HEK293 (cell line): Measurements from ENCODE around the gene PSEN2.

ENCODE experiments used
- BCL6B ChIP-seq: fragments of 450-650 bp; formaldehyde crosslinking; IDR thresholded peaks from 2 replicates; pipeline ENCODE4 v1.5.1; 2017; ENCODE audit warnings: missing biosample characterization, missing genetic modification characterization
- GLIS2 ChIP-seq: fragments of 450-650 bp; formaldehyde crosslinking; IDR thresholded peaks from 2 replicates; pipeline ENCODE4 v1.5.1; 2016; ENCODE audit warnings: missing biosample characterization, missing genetic modification characterization
- PBX3 ChIP-seq: sonication (generic); formaldehyde crosslinking; IDR thresholded peaks from 2 replicates; pipeline ENCODE4 v1.8.1; 2022; ENCODE audit warnings: mild to moderate bottlenecking, moderate library complexity, missing genetic modification reagents
- ZNF449 ChIP-seq: fragments of 450-650 bp; formaldehyde crosslinking; IDR thresholded peaks from 2 replicates; pipeline ENCODE4 v1.5.1; 2017; ENCODE audit warnings: missing biosample characterization, mild to moderate bottlenecking, missing genetic modification characterization, moderate library complexity
- TF ChIP-seq, protein P1 (sequence below): fragments of 450-650 bp; formaldehyde crosslinking; IDR thresholded peaks from 2 replicates; pipeline ENCODE4 v1.5.1; 2016; ENCODE audit warnings: missing biosample characterization, missing genetic modification characterization
- TF ChIP-seq, protein P2 (sequence below): fragments of 450-650 bp; formaldehyde crosslinking; IDR thresholded peaks from 2 replicates; pipeline ENCODE4 v1.5.1; 2017; ENCODE audit warnings: missing biosample characterization, missing genetic modification characterization

DNA sequence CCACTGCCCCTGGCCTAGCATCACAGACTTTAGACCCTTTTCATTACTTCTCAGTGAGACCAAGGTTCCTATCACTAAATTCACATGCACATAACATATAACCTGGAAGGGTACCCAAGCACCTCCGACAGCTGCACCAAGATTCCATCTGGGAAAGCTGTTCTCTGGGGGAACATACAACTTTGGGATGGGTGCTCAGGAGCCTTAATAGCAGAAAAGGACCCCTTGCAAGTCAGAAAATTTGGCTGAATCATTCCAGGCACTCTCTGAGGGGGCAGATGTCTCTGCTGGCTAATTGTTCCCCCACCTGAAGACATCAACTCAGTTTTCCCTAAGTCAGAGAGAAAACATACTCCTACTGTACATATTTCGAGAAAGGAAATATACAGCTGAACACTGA, 41.3 kb upstream of the PSEN2 start:
- TF ChIP-seq GLIS2 (tag by site-specific recombination) (no peak), ZNF449 (tag by site-specific recombination) (no peak), PBX3 (no peak), BCL6B (no peak)
- TF ChIP-seq, protein P1, sequence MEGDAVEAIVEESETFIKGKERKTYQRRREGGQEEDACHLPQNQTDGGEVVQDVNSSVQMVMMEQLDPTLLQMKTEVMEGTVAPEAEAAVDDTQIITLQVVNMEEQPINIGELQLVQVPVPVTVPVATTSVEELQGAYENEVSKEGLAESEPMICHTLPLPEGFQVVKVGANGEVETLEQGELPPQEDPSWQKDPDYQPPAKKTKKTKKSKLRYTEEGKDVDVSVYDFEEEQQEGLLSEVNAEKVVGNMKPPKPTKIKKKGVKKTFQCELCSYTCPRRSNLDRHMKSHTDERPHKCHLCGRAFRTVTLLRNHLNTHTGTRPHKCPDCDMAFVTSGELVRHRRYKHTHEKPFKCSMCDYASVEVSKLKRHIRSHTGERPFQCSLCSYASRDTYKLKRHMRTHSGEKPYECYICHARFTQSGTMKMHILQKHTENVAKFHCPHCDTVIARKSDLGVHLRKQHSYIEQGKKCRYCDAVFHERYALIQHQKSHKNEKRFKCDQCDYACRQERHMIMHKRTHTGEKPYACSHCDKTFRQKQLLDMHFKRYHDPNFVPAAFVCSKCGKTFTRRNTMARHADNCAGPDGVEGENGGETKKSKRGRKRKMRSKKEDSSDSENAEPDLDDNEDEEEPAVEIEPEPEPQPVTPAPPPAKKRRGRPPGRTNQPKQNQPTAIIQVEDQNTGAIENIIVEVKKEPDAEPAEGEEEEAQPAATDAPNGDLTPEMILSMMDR (tag by site-specific recombination): no peak
- TF ChIP-seq, protein P2, sequence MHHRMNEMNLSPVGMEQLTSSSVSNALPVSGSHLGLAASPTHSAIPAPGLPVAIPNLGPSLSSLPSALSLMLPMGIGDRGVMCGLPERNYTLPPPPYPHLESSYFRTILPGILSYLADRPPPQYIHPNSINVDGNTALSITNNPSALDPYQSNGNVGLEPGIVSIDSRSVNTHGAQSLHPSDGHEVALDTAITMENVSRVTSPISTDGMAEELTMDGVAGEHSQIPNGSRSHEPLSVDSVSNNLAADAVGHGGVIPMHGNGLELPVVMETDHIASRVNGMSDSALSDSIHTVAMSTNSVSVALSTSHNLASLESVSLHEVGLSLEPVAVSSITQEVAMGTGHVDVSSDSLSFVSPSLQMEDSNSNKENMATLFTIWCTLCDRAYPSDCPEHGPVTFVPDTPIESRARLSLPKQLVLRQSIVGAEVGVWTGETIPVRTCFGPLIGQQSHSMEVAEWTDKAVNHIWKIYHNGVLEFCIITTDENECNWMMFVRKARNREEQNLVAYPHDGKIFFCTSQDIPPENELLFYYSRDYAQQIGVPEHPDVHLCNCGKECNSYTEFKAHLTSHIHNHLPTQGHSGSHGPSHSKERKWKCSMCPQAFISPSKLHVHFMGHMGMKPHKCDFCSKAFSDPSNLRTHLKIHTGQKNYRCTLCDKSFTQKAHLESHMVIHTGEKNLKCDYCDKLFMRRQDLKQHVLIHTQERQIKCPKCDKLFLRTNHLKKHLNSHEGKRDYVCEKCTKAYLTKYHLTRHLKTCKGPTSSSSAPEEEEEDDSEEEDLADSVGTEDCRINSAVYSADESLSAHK (tag by site-specific recombination): no peak
